HCT116 (cell line): ENCODE measurements around the gene SECTM1. TPM values are rescaled to one million over a fixed set of nuclear protein-coding genes. Genes with fewer than 3 reads are reported as not detected.

Experiments used
- ATAC-seq: fragments of 200-7000 bp; cut with Tn5 transposase; 2 replicates; pipeline ENCODE4 v1.9.1; 2020; ENCODE audit warnings: mild to moderate bottlenecking, moderate library complexity
- BruUV-seq: library from RNA; stranded (reverse); fragments of 400-500 nt; replicated peaks from 2 replicates; lab custom pipeline; 2021; lab: Mats Ljungman, UMichigan
- CTCF ChIA-PET: fragments of 300-600 bp; sonication (Branson Sonifier 250); formaldehyde crosslinking; loops from one replicate; lab custom pipeline; 2021; ENCODE audit warnings: antibody characterized with exemption; lab: Charles Lee
- POLR2A ChIA-PET: fragments of 300-600, 350-600 bp; sonication (Branson Sonifier 250); formaldehyde crosslinking; loops from one replicate; lab custom pipeline; 2021; ENCODE audit warnings: antibody characterized with exemption; lab: Charles Lee
- RAD21 ChIA-PET, 2 experiments: fragments of 300-600 bp; sonication (Branson Sonifier 250); formaldehyde crosslinking; loops; one replicate each; lab custom pipeline; 2023; ENCODE audit warnings: low total read pairs in 2 of 2; ENCODE audit not compliant: uncharacterized antibody in 2 of 2, unreplicated experiment in 2 of 2, low non-redundant PET in 1 of 2; lab: Charles Lee
- DNase-seq: peaks from one replicate; pipeline ENCODE4 v3.0.0-alpha.2; 2010; ENCODE audit warnings: low read depth, low spot score
- H2AFZ ChIP-seq: fragments of 200-600 bp; shearing (Covaris generic), sonication (generic); 2 replicates; pipeline ENCODE4 v1.6.1; 2017; ENCODE audit warnings: low read depth, mixed run types, mixed read lengths, antibody characterized with exemption, low read length; ENCODE audit not compliant: poor library complexity, severe bottlenecking
- H3K27ac ChIP-seq: 2 replicates; pipeline ENCODE4 v1.5.1; 2012; ENCODE audit warnings: low read depth, low read length
- H3K27me3 ChIP-seq: fragments of 200-600 bp; sonication (generic); 2 replicates; pipeline ENCODE4 v1.6.1; 2016; ENCODE audit warnings: mixed run types, low read length, mixed read lengths; ENCODE audit not compliant: insufficient read depth
- H3K36me3 ChIP-seq, 2 experiments: fragments of 200-500 bp in 1 of 2; fragments of 200-600 bp in 1 of 2; sonication (Bioruptor generic) in 1 of 2; sonication (generic) in 1 of 2; 2 replicates each; pipeline versions ENCODE4 v1.5.1 to v1.6.1; 2014 to 2016; ENCODE audit warnings: low read length in 2 of 2, inconsistent platforms in 1 of 2, mixed read lengths in 1 of 2, mixed run types in 1 of 2; ENCODE audit not compliant: insufficient read depth in 2 of 2, control insufficient read depth in 1 of 2
- H3K4me1 ChIP-seq, 2 experiments: fragments of 200-600 bp in 1 of 2; sonication (generic) in 1 of 2; 2 replicates each; pipeline versions ENCODE4 v1.5.1 to v1.6.1; 2012 to 2017; ENCODE audit warnings: low read length in 2 of 2, inconsistent platforms in 1 of 2, mild to moderate bottlenecking in 1 of 2, mixed read lengths in 1 of 2, mixed run types in 1 of 2, moderate library complexity in 1 of 2; ENCODE audit not compliant: insufficient read depth in 2 of 2, control insufficient read depth in 1 of 2
- H3K4me2 ChIP-seq: fragments of 200-600 bp; sonication (generic); 2 replicates; pipeline ENCODE4 v1.6.1; 2017; ENCODE audit warnings: mixed run types, low read length, mixed read lengths
- H3K4me3 ChIP-seq, 2 experiments: fragments of 200-600 bp in 1 of 2; sonication (generic) in 1 of 2; replicated peaks in 1 of 2; 2 replicates each; pipeline ENCODE4 v1.5.1; 2011 to 2016; ENCODE audit warnings: low read length in 2 of 2, control low read depth in 1 of 2, low read depth in 1 of 2, mild to moderate bottlenecking in 1 of 2, mixed read lengths in 1 of 2, mixed run types in 1 of 2
- H3K79me2 ChIP-seq: fragments of 200-600 bp; sonication (generic); 2 replicates; pipeline ENCODE4 v1.6.1; 2017; ENCODE audit warnings: mild to moderate bottlenecking, mixed run types, low read length, moderate library complexity, mixed read lengths; ENCODE audit not compliant: insufficient read depth
- H3K9ac ChIP-seq: fragments of 200-600 bp; sonication (generic); 2 replicates; pipeline ENCODE4 v1.6.1; 2016; ENCODE audit warnings: low read length, mixed read lengths
- H3K9me2 ChIP-seq: fragments of 200-600 bp; sonication (generic), shearing (Covaris generic); 2 replicates; pipeline ENCODE4 v1.6.1; 2017; ENCODE audit warnings: mixed run types, mild to moderate bottlenecking, moderate library complexity; ENCODE audit not compliant: insufficient read depth
- H3K9me3 ChIP-seq, 2 experiments: fragments of 200-500 bp in 1 of 2; fragments of 200-600 bp in 1 of 2; sonication (Bioruptor generic) in 1 of 2; sonication (generic) in 1 of 2; 2 replicates each; pipeline ENCODE4 v1.6.1; 2014 to 2017; ENCODE audit warnings: low read length in 2 of 2, mixed read lengths in 2 of 2, inconsistent platforms in 1 of 2, low read depth in 1 of 2, mild to moderate bottlenecking in 1 of 2, mixed run types in 1 of 2, moderate library complexity in 1 of 2; ENCODE audit not compliant: control insufficient read depth in 1 of 2, insufficient read depth in 1 of 2
- H4K20me1 ChIP-seq: fragments of 200-600 bp; sonication (generic), shearing (Covaris generic); 2 replicates; pipeline ENCODE4 v1.6.1; 2017; ENCODE audit warnings: mixed run types, mild to moderate bottlenecking, moderate library complexity; ENCODE audit not compliant: insufficient read depth
- CEBPB ChIP-seq: IDR thresholded peaks from 2 replicates; pipeline ENCODE4 v1.6.1; 2012; ENCODE audit warnings: low read depth
- ELF1 ChIP-seq: IDR thresholded peaks from 2 replicates; pipeline ENCODE4 v1.6.1; 2012; ENCODE audit warnings: low read depth, borderline replicate concordance
- EZH2phosphoT487 ChIP-seq: fragments of 200-600 bp; IDR thresholded peaks from 2 replicates; pipeline ENCODE4 v1.6.1; 2018; ENCODE audit warnings: antibody characterized with exemption, borderline replicate concordance
- JUND ChIP-seq: IDR thresholded peaks from 2 replicates; pipeline ENCODE4 v1.6.1; 2012
- intact Hi-C: fragments of 100-400 bp; cut with micrococcal nuclease; formaldehyde crosslinking; loops from 2 replicates; pipeline ENCODE4 v1.10.0; 2022
- total RNA-seq: library from RNA; stranded (reverse); gene quantifications from one replicate; pipeline ENCODE4 v1.2.1, GENCODE V29; 2021; ENCODE audit not compliant: unreplicated experiment
- TF ChIP-seq, protein P1 (sequence below): IDR thresholded peaks from 2 replicates; pipeline ENCODE4 v1.6.1; 2012; ENCODE audit warnings: low read depth
- TF ChIP-seq, protein P2 (sequence below), 3 experiments: fragments of 200-600 bp in 1 of 3; sonication (generic) in 1 of 3; IDR thresholded peaks in 2 of 3; conservative IDR thresholded peaks in 1 of 3; 2 replicates each; pipeline ENCODE4 v1.5.1; 2012 to 2017; ENCODE audit warnings: low read depth in 2 of 3, low read length in 2 of 3, antibody characterized with exemption in 1 of 3, borderline replicate concordance in 1 of 3, control low read depth in 1 of 3, mild to moderate bottlenecking in 1 of 3, mixed read lengths in 1 of 3, mixed run types in 1 of 3, moderate library complexity in 1 of 3; ENCODE audit not compliant: insufficient read depth in 1 of 3

Gene SECTM1
- total RNA-seq, 1 experiment from 2014 or later = 6.8 TPM

DNA sequence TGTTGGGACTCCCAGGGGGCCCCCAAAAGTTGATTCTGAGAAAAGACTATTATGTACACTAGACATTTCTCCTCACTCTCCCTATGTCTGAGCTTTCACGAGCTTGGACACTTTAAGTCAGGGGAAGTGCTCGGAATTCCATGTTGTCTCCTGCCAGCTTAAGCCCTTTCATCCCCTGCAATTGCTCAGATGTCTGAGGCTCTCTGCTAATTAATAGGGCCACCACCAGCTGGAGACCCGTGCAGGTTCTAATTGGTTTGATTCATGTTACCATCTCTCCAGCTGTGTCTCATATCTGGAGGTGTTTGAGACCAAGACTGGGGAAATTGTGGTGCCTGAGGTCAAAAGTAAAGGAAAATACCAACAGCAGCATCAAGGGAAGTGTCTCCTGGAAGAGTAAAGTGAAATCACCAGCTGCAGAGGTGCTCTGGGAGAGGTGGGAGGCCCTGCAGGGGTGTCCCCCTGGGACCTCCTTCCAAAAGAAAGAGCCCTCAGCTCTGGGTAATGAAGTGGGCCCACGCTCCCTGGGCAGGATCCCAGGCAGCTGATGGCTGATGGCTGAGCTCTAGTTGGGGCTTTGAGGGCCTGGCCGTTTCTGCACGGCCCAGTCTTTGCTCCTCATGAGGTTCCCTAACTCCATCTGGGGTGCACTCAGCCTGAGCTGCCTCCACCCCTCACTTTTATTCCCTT lies 32.2 kb upstream of the SECTM1 start:
- no peak for TF ChIP-seq EZH2phosphoT487
- TF ChIP-seq, protein P1, sequence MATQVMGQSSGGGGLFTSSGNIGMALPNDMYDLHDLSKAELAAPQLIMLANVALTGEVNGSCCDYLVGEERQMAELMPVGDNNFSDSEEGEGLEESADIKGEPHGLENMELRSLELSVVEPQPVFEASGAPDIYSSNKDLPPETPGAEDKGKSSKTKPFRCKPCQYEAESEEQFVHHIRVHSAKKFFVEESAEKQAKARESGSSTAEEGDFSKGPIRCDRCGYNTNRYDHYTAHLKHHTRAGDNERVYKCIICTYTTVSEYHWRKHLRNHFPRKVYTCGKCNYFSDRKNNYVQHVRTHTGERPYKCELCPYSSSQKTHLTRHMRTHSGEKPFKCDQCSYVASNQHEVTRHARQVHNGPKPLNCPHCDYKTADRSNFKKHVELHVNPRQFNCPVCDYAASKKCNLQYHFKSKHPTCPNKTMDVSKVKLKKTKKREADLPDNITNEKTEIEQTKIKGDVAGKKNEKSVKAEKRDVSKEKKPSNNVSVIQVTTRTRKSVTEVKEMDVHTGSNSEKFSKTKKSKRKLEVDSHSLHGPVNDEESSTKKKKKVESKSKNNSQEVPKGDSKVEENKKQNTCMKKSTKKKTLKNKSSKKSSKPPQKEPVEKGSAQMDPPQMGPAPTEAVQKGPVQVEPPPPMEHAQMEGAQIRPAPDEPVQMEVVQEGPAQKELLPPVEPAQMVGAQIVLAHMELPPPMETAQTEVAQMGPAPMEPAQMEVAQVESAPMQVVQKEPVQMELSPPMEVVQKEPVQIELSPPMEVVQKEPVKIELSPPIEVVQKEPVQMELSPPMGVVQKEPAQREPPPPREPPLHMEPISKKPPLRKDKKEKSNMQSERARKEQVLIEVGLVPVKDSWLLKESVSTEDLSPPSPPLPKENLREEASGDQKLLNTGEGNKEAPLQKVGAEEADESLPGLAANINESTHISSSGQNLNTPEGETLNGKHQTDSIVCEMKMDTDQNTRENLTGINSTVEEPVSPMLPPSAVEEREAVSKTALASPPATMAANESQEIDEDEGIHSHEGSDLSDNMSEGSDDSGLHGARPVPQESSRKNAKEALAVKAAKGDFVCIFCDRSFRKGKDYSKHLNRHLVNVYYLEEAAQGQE = no peak
- TF ChIP-seq JUND = no peak
- no peak for TF ChIP-seq CEBPB
- TF ChIP-seq ELF1 = no peak
- TF ChIP-seq, protein P2, sequence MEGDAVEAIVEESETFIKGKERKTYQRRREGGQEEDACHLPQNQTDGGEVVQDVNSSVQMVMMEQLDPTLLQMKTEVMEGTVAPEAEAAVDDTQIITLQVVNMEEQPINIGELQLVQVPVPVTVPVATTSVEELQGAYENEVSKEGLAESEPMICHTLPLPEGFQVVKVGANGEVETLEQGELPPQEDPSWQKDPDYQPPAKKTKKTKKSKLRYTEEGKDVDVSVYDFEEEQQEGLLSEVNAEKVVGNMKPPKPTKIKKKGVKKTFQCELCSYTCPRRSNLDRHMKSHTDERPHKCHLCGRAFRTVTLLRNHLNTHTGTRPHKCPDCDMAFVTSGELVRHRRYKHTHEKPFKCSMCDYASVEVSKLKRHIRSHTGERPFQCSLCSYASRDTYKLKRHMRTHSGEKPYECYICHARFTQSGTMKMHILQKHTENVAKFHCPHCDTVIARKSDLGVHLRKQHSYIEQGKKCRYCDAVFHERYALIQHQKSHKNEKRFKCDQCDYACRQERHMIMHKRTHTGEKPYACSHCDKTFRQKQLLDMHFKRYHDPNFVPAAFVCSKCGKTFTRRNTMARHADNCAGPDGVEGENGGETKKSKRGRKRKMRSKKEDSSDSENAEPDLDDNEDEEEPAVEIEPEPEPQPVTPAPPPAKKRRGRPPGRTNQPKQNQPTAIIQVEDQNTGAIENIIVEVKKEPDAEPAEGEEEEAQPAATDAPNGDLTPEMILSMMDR (IDR thresholded peaks at IDR 0.05 in 2 of 3, conservative IDR thresholded peaks at IDR 0.05 in 1 of 3; ENCODE audit: borderline replicate concordance in 1 of 3, insufficient read depth in 1 of 3, low read depth in 2 of 3, low read length in 2 of 3) = no peak
- Histone ChIP-seq H4K20me1 (no peaks in the 10 kb centered on the region), H3K9me2 (no peaks in the 10 kb centered on the region), H3K36me3 (no peaks in the 10 kb centered on the region), H3K4me1 (peaks cover 15 to 19% of the 10 kb centered on the region in 2 experiments), H2AFZ (no peak overlapping the region), H3K9me3 (no peaks in the 10 kb centered on the region), H3K9ac (no peak overlapping the region), H3K27ac (no peak overlapping the region), H3K4me3 (no peak overlapping the region), H3K27me3 (no peaks in the 10 kb centered on the region), H3K79me2 (no peaks in the 10 kb centered on the region), H3K4me2 (no peak overlapping the region)
- ChIA-PET POLR2A (interaction anchor here (1.7 kb wide), 1 partner anchor 28 kb away, joined by 5 read pairs; no protein-coding TSS in a partner anchor), CTCF (no interaction called here), RAD21 (interaction anchor here in 1 of 2 experiments (1.0 kb wide), 1 partner anchor 28 kb away, joined by 3 read pairs; no protein-coding TSS in a partner anchor)
- no peak for DNase-seq
- intact Hi-C loops = no loop called here
- no peak for ATAC-seq
- BruUV-seq = no TSS peak
